Measurements from ENCODE around the gene CPOX.

DNA sequence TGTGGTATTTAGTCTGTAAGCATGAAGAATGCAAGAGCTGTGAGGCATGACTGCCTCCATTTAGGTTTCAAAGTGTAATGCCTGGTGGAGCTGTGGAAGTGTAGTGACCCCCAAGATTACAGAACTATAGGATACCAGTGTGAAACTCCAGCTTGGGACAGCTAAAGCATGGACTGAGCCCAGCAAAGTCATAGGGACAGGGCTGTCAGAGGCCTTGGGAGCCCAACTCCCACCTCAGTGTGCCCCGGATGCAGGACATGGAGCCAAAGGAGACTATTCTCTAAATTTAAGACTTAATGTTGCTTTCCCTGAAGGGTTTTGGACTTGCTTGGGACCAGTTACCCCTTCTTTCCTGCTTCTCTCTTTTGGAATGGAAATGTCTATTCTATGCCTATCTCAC is 50.8 kb downstream of the CPOX start:
- TF ChIP-seq, protein P1, sequence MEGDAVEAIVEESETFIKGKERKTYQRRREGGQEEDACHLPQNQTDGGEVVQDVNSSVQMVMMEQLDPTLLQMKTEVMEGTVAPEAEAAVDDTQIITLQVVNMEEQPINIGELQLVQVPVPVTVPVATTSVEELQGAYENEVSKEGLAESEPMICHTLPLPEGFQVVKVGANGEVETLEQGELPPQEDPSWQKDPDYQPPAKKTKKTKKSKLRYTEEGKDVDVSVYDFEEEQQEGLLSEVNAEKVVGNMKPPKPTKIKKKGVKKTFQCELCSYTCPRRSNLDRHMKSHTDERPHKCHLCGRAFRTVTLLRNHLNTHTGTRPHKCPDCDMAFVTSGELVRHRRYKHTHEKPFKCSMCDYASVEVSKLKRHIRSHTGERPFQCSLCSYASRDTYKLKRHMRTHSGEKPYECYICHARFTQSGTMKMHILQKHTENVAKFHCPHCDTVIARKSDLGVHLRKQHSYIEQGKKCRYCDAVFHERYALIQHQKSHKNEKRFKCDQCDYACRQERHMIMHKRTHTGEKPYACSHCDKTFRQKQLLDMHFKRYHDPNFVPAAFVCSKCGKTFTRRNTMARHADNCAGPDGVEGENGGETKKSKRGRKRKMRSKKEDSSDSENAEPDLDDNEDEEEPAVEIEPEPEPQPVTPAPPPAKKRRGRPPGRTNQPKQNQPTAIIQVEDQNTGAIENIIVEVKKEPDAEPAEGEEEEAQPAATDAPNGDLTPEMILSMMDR (IDR thresholded peaks at IDR 0.05), result no peak
- no peak for TF ChIP-seq POLR2A (IDR thresholded peaks at IDR 0.05)
